HG02870 (cell line): Measurements from ENCODE around the gene SLCO1B3.
A peak's percentile ranks its signal among the peaks of the same experiment; 100 is the strongest.

Source experiments
- ATAC-seq: cut with Tn5 transposase; IDR thresholded peaks from one replicate; pipeline ENCODE4 v1.9.1; 2021; ENCODE audit warnings: mild to moderate bottlenecking, moderate library complexity; ENCODE audit not compliant: unreplicated experiment

The SLCO1B3 gene

GRCh38 chr12:20868277-20868676 is 57.8 kb downstream of the SLCO1B3 start:
- no peak for ATAC-seq

GRCh38 chr12:20883288-20883687 is 72.8 kb downstream of the SLCO1B3 start:
- no peak for ATAC-seq

GRCh38 chr12:20885116-20885515 is 74.6 kb downstream of the SLCO1B3 start:
- ATAC-seq: no peak

GRCh38 chr12:20885552-20885951 is 75.0 kb downstream of the SLCO1B3 start:
- ATAC-seq: no peak

- ATAC-seq: no peak
These were observed 106.8 kb downstream of the SLCO1B3 start for GRCh38 chr12:20917269-20917668.

- ATAC-seq: no peak
These were observed 107.3 kb downstream of the SLCO1B3 start for GRCh38 chr12:20917819-20918218.

GRCh38 chr12:20931894-20932293 is 121.4 kb downstream of the SLCO1B3 start:
- ATAC-seq: no peak

- no peak for ATAC-seq
These were observed 136.2 kb downstream of the SLCO1B3 start for GRCh38 chr12:20946732-20947131.

- peak; percentile 74 for ATAC-seq
These were observed 139.7 kb downstream of the SLCO1B3 start for GRCh38 chr12:20950248-20950647.

GRCh38 chr12:20963303-20963702 is 152.8 kb downstream of the SLCO1B3 start:
- no peak for ATAC-seq

GRCh38 chr12:20963762-20964161 is 153.3 kb downstream of the SLCO1B3 start:
- no peak for ATAC-seq
